8988T (cell line): ENCODE measurements around the gene MYO1B.

Source experiments
- DNase-seq: peaks from one replicate; pipeline ENCODE4 v3.0.0; 2011

The MYO1B gene

DNA sequence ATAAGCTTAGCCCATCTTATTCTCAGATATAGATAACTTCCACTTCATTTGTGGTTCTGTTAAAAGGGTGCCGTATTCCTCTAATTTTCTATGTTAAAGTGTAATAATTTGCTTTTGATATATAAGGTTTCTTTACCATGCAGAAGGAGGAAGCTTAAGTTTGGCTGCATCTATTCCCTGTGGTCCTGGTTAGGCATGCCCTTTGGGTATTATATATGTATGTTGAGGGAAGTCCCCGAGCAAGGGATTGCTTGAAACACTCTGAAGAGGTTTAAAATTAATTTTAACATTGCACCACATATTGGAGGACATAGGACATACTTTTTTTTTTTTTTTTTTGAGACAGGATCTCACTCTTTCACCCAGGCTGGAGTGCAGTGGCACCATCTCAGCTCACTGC is 16.9 kb upstream of the MYO1B start:
- DNase-seq = no peak

DNA sequence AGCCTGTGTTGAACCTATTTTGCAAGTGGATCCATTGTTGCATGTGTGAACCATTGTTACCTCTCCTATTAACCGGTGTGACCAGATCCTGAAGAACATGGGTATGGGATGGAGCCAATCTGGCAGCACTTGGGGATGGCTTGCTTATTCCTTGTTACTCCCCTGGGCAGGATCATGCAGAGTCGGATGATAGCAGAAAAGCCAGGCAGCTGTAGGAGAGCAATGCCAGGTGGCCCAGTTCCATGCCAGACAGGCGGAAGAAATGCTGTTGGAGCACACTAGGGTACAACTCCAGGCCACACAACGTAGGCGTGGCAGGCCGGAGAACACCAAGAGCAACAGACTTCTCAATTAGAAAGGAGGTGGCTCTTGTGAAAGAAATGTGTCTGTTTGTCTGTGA is 16.3 kb upstream of the MYO1B start:
- DNase-seq = no peak

DNA sequence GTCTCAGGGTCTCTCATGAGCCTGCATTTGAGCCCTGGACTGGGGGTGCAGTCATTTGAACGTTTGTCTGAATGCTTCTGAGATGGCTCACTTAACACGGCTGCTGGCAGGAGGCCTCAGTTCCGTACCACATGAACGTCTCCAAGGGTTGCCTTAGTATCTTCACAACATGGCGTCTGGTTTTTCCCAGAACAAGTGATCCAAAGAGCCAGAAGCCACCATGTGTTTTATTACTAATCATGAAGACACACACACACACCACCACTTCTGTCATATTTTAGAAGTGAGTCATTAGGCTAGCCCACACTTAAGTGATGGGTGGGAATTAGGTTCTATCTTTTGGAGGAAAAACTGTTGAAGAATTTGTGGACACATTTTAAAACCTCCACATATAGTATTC is 15.0 kb upstream of the MYO1B start:
- DNase-seq = no peak

DNA sequence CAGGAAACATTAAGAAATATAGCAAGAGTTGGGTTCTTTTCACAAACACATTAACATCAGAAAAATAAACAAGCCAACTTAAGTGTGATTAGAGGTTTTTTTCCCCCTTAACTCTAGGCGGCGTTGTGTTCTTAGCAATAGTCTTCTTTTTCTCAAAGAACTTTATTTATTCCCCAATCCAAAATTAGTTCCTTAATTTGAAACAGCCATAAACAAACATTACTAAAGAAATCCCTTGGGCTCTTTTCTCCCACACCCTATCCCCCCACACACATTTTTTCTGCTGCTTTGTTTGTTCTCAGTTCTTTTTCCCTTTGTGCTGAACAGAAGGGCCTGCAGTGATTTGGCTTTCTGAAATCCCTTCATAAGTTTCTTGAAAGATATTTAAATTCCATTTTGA is 13.2 kb upstream of the MYO1B start:
- no peak for DNase-seq

DNA sequence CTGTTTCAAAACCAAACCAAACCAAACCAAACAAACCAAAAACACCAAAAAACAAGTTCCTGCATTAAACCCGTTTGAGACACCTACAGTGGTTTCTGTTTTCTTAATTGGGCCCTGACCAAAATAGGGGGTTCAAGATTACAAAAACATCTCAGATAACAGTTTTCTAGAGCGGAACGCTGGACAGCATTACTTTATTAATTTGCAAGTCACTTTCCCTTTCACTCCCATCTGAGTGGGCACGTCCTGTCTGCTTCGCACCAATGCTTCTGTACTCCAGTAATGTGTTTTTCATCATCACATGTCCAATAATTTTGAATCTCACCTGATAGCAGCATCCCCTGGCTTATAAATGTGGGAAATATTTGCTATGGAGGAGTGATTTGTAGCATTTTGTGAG is 11.7 kb upstream of the MYO1B start:
- no peak for DNase-seq

DNA sequence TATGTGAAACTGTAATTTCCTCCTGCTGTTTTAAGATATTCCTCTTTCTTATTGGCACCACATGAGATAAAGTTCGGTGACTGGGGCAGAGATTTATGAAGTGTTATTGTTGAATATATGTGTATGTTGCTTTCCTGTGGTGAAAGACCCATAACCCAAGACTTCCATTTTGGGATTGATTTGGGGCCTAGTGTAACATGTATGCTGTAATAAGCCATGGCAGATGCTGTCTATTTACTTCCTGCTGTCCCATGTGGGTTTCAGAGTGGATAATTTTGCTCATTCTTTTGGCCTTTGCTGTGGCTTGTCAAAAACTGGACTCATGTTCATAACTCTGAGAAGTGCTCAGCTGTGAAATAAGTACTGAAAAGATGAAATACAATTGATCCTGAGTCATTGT is 10.8 kb upstream of the MYO1B start:
- no peak for DNase-seq

DNA sequence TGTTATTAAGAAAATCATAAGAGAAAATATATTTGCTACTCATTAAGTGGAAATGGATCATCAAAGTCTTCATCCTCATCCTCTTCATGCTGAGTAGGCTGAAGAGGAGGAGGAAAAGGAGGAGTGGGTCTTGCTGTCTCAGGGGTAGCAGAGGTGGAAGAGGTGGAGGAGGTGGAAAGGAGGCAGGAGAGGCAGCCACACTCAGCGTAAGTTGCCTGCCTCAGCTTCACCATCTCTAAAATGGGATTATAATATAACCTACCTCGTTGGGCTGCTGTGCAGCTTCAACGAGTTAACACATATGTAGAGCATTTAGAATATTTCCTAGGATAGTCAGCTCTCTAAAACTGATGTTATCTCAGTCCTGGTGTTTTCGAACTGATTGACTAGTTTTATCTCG is 4.3 kb upstream of the MYO1B start:
- DNase-seq = no peak

DNA sequence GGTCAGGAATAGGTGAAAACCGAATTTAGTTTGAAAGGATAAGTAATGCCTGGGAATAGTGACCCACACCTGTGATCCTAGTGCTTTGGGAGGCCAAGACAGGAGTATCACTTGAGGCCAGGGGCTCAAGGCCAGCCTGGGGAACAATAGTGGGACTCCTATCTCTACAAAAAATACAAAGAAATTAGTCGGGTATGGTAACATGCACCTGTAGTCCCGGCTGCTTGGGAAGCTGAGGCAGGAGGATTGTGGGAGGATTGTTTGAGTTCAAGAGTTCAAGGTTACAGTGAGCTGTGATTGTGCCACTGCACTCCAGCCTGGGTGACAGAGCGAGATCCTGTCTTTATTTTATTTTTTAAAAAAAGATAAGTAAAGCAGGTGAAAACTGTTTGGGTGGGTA is 3.8 kb upstream of the MYO1B start:
- no peak for DNase-seq

DNA sequence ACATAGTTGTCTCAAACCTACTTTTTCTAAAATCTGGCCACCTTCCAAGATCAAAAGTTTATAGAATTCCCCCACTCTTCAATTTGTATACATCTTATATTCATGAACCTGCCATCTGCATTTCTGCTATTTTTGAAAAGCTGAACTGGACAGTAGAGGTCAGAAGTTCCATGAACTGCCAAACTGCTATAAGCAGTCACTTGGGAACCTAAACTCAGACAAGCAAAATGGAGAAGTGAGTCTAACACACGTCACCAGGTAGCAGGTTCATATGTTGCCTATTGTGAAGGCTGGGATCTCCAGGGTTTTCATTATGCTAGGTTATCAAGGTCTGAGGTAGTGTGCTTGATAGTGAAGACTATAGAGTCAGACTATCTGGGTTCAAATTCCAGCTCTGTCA is 2.0 kb upstream of the MYO1B start:
- no peak for DNase-seq

DNA sequence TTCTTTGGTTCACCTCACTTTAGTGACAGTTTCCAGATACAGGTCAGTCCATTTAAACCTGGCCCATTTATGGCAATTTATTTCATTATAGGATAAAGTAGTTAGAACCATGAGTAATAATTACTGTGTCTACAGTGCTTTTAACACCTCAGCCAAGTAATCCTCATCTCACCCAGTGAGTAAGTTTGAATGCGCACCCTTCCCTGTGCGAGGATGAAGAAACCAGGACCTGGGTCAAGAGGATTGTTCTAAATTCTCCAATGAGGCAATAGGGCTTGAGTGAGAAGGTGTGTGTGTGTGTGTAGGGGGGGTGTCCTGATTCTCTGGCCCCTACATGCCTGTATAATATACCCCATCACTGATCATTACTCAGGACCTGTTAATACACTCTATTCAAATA is 854 bp upstream of the MYO1B start:
- no peak for DNase-seq

DNA sequence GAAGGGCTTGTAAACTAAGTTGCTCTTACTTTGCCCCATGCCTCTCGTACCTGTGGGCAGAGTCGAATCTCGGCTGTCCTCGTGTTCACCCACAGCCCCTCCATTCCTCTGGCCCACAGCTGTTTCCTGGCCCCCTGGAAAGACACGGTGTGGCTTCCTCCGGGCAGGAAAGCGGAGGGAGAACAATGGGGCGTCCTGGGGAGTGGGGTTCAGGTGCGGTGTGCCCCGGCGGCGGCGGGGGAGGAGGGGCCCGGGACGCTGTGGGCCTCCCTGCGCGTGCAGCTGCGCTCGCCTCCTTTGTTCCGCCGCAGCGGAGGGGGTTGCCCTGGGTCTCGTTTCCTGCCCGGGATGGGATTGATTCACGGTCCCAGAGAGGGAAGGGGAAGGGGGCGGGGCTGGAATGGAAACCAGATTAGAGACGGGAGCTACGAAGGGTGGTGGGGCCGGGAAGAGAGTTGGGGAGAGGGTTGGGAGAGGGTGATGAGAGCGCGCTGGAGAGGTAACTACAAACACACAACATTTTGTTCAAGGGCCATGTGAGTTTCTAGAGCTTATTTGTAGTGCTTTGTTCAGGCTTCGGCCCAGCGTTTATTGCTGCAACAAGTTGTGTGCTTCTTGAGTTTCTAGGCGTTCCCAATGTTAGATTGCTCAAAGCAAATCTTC is 796 bp downstream of the MYO1B start:
- peak; percentile 44 for DNase-seq

DNA sequence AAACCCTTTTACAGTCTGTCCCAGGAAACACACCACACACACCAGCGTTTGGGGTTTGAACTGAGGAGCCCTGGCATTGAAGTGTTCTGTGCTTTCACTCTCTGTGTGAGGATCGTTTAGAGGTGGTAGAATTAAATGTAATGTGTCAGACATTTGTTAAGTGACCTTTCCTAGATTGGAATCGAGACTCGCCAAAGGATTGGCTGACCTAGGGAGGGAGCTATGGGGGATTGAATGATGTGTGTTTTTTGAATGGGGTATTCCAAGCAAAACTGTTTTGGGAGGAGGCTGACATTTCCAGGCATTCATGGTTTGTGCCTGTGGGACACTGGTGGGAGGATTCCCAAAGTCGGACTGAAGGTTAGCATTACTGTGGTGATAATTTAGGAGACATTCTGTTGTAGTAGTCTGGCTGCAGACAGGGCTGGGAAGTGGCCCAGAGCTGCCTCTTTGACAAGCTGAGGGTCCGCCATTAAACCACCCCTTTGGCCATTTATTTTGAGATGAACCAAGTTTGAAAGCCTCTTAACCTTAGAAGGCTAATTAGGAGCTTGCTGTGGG is 1.7 kb downstream of the MYO1B start:
- no peak for DNase-seq

DNA sequence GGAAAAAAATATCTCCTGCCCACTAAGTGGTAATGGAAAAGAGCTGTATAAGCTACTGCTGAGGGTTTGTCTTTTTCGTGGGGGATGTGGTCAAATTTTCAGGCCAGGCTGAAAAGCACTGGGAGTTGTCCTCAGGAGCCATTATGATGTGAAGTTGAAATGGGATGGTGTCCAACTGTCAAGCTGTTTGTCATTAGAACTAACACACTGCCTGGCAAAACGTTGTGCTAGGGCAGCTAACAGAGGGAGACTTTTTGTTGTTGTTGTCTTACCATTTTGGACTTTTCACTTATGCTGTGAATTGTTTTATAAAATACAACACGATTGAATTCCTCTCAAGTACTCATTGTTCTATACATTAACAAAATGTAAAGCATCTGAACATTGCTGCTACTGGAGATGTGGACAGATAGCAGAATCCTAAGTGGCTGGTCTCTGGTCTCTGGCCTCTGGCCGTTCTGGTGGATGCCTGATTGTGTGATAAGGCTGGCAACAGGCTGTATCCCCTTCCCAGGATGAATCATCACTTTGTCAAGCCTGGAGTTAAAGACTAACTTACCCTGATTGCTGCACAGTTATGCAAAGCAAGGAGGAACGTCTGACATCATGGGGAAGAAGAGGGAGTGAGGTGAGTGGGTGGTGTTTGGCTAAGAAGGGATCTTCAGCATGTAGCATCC is 2.3 kb downstream of the MYO1B start:
- no peak for DNase-seq

DNA sequence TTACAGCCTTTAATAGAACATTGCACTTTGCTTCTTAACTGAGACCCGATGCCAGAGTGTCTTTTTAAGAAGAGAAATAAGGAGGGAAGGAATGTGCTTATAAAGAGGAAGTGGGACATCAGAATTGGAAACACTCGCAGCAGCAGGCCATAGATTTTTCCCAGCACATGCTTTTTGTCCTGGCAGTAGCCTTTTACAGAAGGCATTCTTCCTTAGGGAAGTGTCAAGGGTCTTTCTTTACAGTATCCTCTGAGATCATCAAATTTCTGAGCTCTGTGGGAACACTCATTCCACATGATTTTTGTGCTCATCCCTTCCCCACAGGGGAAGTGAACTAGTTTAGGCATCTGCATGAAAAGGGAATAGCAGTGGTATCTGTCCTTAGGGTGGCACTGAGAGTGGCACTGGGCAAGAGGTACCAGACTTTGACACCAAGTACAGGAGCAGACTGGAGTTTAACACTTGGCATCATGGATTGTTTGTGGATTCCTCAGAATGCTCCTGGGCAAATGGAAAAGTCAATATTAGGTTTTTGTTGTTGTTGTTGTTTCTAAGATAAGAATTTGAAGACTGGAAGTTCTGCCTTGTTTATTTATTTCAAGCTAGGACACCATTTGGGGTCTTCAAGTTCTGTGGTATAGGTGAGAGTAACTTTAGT is 4.1 kb downstream of the MYO1B start:
- DNase-seq = no peak

DNA sequence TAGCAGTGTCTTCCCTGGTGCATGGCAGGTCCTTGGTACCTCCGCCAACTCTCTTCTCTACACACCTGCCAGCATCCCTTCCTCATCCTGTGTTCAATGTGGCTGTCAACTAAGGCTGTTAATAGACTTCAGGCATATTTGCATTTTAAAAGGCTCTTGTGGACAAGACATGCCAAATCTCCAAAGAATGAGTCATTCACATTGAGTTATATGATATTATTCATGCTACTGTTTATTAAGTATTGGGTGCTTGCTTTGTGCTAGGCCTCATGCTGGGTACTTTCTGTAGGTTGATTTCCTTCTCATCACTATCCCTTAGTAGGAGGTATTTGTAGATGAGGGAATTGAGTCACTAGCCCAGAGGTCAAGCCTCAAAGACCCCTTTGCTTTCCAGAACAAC is 5.2 kb downstream of the MYO1B start:
- DNase-seq = no peak

DNA sequence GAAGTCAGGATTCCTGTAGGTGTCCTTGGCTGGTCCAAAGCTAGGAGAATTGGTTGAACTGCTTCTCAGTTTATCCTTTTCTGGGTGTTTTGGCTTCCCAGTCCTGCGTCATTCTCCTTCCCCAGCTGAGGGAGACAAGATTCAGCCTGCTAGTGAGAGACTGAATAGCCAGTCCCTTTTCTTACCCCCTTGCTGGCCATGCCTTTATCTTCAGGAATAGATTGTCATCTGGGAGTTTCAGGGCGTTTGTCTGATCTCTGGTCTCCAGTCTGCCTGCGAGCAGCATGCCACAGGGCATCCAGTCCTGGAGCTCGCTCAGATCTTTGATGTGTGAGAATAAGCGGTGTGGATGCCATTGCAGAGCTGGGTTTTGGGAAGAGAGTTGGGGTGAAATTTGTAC is 5.8 kb downstream of the MYO1B start:
- DNase-seq = no peak

DNA sequence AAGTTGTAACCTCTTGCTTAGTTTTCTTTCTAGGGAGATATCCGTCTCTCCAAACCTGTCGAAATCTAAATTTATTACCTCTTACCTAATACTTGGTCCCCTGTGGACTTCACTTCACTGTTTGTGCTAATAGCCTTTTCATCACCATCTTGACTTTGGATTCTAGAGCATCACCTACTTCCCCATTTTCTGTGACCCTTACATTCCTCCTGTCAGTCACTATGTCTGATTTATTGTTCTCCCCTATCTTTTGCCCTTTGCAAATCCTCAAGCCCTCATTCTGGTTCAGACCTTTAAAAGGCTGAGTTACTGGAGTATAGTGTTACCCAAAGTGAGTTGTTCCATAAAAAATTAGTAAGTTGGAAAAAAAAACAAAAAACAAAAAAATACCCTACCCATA is 7.5 kb downstream of the MYO1B start:
- DNase-seq = no peak

DNA sequence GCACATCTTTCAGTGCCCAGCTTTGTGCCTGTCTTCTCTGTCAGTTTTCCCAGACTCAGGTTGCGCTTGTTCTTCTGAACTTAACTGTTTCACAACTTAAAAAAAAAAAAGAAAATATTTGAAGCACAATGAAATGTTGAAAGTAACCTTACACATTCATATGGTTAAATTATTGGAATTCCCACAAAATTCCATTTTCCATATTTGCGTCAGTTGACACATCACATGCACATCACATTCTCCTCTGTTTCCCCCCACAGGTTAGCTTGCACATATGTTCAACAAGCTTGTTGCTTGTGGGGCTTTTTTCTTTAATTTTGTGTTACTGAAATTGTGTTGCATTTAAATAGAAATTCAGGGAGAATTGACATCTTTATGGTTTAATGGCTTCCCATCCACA is 8.3 kb downstream of the MYO1B start:
- no peak for DNase-seq

DNA sequence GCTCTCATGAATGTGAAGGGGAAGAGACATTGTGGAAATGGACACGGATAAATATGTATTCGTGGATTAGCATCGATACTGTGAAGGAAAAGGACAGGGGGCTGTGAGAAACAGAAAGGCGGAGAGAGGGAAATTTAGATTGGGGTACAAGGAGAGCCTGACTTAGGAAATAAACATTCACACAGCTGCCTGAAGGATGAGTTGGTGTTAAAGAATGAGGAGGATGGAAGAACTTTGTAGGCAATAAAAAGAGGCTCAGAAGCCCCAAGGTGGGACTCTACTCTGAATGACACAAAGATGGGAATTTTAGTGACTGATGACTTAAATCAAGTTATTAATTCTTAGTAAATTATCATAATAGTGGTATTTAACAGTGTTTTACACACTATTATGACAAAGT is 10.1 kb downstream of the MYO1B start:
- no peak for DNase-seq

DNA sequence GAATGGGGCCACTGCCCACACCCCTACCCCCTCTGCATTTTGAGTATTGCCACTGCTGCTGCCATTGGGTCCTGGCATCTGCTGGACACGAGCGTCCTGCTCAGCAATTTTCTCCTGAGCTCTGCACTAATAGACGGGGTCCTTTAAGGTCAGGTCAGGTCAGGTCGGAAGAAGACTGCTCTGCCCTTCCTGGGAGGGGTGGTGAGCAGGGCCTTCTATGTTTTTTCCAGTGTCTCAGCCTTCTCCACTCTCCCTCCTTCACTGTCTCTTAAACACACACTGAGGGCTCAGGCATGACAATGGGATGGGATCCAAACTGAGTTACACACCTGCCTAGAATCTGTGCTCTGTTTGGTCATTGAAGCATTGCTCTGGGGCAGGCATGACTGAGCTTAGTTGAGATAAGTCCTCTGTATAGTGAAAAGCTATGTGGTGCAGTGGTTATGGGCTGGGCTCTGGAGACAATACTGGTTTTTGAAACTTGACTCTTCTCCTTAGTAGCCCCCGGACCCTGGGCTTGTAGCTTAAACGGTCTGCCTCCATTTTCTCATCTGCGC is 10.6 kb downstream of the MYO1B start:
- DNase-seq = no peak

DNA sequence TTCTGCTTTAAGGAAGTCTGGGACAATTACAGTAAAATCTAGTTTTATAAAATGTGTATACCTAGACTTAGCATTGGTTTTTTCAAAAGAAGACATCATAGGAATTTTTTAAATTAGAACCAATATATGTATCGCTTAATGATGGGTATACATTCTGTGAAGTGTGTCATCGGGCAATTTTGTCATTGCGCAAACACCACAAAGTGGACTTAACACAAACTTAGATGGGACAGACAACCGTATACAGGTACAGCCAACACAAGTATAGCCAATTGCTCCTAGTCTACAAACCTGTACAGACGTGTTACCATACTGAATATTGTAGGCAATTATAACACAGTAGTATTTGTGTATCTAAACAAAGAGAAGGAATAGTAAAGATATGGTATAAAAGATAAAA is 12.7 kb downstream of the MYO1B start:
- no peak for DNase-seq

DNA sequence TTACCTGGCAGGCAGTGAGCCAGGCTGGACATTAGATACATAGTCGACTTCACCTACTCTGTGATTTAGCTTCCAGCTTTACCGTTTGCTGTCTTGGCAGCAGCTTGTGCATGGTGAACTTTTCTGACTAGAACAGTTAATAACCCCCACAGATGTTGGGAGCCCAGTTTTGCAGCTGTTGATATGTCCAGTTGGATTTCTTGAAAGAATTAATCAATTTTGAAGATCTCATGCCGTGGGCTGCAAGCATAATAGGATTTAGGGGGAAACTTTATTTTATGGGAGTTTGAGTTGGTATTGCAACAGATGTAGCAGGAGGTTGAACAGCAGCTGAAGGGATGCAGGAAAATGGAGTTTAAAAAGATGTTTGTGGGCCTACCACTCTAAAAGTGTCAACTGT is 13.8 kb downstream of the MYO1B start:
- DNase-seq = no peak

DNA sequence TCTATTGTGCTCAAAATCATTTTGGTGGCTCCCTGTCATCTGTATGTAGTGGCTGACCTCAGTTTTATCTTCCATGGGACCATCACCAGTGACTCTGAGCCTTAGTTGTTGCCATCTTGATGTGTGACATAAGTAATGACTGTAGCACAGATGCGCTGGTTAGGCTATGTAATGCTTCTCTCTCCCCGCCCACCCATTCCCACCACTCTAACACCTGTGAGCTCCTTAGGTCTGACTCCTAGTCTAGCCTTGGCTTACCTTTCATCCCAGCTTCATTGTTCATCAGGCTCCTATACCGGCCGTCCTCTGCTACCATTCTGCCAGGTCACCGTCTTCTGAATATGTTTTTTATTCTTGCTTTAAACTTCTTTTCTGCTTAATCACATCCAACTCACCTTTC is 17.2 kb downstream of the MYO1B start:
- DNase-seq = no peak

DNA sequence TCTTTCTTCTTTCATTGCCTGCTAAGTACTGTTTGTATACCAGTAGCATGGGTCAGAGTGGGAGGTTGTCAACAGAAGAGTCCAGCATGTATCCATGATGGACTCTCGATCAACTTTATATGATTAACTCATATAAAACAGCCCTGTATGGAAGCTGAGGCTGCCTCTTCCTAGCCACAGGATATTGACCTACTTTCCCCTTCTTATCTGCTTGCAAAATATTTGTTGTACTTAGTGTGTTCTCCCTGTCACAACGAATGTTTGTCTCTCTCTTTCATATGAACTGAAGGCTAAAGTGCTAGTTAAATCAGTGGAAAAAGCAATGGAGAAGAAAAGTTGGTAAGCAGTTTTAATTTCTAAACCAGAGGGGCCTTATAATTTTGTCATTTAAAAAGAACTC is 17.8 kb downstream of the MYO1B start:
- no peak for DNase-seq
